ENCODE data around the gene ATP13A1. TPM values are rescaled to one million over a fixed set of nuclear protein-coding genes. Genes with fewer than 3 reads are reported as not detected.

The ATP13A1 gene
- total and polyA plus RNA-seq, 2 of the 8 experiments (the other 6 are each of a cell fraction or from before 2014, with no cell fraction given) = 33.0 to 64.2 TPM

GRCh38 chr19:19662871-19663255, 613 bp downstream of the ATP13A1 start (continued):
- TF ChIP-seq CHD7 (IDR thresholded peaks at IDR 0.05; ENCODE audit: insufficient replicate concordance, low read length) (no peak), SP2 (IDR thresholded peaks at IDR 0.05; ENCODE audit: low read length) (no peak), GABPA (IDR thresholded peaks at IDR 0.05; ENCODE audit: borderline replicate concordance, insufficient read depth, low read length) (no peak), HDAC2 (IDR thresholded peaks at IDR 0.05; ENCODE audit: borderline replicate concordance in 1 of 2, low read depth in 2 of 2, low read length in 2 of 2) (no peak; a peak in 1 of 4 replicates), KDM4A (IDR thresholded peaks at IDR 0.05; ENCODE audit: low read depth, low read length, severe bottlenecking) (no peak), HDAC6 (IDR thresholded peaks at IDR 0.05; ENCODE audit: low read depth, low read length) (no peak), MAX (IDR thresholded peaks at IDR 0.05) (no peak), SRF (IDR thresholded peaks at IDR 0.05; ENCODE audit: low read depth, low read length) (no peak), TAF7 (optimal IDR thresholded peaks at IDR 0.05; ENCODE audit: borderline replicate concordance, low read depth, low read length) (no peak), E2F6 (IDR thresholded peaks at IDR 0.05) (no peak)
